ENCODE results near the gene OLIG3.

The OLIG3 gene

GRCh38 chr6:137495703-137496336 is 1.6 kb upstream of the OLIG3 start:
- DNase-seq = no peak

GRCh38 chr6:137494988-137495702 is 951 bp upstream of the OLIG3 start:
- DNase-seq = no peak

GRCh38 chr6:137493218-137494038 is 766 bp downstream of the OLIG3 start:
- DNase-seq = no peak

DNA sequence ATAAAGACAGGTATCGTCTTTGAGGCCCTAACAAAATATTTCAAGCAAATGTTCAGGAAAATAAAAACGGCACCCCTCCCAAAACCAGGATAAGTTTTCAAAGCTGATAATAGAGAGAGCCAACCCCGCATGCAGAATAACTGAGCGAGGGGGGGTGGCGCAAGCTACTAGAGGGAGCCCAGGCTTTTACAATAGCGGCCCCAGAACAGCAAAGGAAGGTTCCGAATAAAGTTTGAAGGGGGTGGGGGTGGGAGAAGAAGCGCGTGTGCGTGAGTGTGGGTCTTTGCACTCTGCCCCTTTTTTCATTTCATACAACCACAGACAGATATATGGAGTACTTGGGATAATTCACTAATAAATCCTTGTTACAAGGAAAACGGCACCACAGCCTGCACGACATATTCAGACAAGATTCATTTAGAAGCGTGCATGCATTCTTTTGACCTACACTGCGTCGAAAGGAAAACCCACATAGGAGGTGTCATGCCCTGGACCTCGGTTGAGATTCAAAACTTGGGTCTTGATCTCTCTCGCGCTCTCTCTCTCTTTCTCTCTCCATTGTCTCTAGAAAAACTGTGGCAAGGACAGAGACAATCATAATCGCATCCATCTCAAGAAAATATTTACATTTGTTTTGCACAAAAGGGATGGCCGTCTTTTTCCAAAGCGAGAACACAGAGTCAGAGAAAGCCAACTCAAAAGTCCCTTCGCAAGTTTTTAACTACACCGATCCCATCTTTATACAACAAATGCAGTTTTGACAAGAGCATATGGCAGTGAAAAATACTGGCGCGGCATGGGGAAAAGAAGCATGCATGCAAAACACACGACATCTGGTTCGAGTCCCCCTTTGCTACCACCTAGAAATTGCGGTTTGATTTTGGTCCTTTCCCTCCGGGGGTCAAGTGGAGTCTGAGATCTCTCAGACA is 1.6 kb downstream of the OLIG3 start:
- no peak for DNase-seq

DNA sequence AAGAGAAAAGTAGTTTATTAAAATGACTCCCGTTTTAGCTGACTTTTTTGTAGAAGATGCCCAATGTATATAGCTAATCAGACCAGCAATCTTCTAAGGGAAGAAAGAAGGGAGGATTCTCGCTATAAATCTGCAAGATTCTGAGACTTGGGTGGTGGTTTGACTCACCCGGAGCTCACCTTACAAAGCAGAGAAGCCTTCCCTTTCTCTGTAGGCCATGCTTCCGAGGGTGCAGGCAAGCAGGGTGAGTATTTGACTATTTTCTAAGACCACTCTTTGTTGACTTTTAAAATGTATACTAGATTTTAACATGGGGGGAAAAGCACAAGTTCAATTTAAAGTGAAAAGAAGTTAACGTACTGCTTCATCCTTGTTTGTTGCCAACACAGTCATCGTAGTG is 2.7 kb downstream of the OLIG3 start:
- no peak for DNase-seq

DNA sequence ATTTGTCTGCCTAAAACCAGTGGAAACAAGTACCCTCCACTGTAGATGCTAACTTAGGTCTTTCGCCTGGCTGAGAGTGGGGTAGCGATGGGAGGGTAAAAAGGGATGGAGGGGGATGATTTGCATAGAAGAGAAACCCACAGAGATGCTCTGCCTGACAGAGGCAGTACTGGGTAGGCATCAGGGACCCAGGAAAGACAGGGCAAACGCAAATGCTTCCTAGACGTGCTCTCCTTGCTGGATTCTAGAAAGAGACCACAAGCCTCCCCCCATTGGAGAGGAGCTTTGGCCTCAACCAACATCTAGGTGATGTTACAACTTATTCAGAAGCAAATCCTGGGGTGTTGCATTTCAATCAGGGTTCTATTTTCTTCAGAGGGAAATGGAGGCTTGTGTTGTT is 3.2 kb downstream of the OLIG3 start:
- DNase-seq = no peak

GRCh38 chr6:137490006-137490905 is 3.9 kb downstream of the OLIG3 start:
- no peak for DNase-seq

DNA sequence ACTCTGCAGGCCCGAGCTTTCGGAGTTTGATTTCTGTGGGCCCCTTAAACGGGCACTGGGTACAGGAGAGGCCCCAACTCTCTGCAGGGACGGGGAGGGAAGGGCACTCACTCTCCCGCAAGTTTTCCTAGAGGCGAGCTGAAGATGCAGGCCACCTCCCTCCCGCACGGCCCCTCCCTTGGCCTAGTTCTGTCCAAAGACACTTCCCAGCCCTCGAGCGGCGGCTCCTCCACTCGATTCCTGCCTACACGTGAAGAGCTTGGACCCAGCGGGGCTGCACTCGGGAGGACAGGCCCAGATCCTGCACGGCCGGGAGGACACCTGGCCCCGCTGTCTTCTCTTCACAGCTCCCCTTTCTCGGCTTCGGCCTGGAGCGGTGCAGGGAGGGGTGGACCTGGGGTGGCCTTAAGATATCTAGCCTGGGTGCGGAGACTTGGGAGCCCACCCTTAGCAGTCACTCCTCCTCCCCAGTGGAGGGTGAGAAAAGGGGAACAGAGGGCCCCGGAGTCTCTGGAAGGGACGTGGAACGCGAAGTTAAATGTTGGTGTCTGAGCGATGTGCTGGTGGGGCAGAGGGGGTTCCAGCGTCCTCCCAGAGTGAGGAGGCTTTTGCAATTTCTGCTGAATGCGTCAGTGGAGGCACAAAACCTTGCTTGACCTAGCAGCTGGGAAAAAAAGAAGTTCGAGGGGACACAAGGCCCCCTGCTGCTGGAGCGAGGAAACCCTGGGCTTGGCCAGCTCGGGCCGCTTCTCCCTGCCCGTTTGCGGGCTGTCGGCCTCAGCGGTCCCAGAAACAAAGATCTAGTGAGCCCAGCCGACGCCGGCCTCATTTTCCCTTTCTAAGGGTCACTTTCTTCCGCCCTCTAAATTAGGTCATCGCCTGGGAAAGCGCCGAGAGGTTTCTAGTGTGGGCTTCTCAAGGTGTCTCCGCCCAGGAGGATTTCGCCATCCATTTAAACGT is 4.9 kb downstream of the OLIG3 start:
- no peak for DNase-seq

DNA sequence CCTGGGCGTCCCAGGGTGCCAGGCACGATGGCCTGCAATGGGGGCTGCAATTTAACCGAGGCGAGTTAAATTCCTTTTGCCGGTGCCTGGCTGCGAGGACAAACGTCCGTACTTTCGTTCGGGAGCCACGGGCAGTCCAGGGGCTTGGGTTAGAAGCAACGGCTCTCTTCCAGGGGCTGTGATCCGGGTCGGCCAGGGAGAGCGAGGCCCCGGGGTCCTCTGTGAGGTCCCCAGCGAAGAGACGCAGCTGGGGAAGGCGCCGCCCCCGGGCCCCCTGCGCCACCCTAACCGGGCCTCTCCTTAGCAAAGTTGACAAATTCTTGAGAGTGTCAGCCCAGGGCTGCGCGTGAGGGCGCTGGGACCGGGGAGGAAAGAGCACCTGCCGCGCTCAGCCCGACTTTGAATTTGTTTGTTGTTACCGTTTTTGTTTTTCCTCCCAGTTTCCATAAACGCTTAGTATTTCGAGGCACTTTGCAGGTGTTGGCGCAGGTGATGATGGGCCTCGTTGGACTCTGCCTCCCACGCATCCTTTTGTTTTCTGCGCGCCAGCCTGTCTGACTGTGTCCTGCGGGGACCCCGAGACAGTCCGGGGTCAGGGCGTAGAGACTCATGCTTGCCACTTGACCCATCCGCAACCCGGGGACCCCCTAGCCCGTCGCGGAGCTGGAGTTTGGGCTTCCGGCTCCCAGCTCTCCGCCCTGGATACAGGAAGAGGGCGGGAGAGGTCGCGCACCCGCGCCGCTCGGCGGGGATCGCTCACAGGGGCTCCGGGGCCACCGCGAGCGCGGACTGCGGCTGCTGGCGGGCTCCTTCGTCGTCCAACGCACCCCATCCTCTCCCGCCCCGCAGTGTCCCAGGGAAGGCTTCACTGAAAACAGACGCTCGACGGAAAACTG is 5.8 kb downstream of the OLIG3 start:
- no peak for DNase-seq

DNA sequence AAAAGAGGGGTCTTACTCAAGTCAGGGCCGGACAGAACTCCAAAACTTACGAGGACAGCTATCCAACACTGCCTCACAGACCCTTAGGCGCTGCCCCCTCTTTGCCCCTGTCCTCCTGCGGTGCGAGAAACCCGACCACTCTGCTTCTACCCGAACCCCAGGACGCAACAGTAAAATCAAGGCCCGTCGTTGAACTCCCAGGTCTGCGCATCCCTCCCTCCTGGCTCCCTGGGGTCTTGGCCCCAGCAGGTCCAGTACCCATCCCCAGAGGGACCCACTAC is 6.4 kb downstream of the OLIG3 start:
- DNase-seq = no peak

- no peak for DNase-seq
These were observed 6.9 kb downstream of the OLIG3 start for GRCh38 chr6:137487181-137487868.

- no peak for DNase-seq
These were observed 7.8 kb downstream of the OLIG3 start for GRCh38 chr6:137486416-137486815.

- no peak for DNase-seq
These were observed 13.8 kb downstream of the OLIG3 start for GRCh38 chr6:137480431-137480830.

DNA sequence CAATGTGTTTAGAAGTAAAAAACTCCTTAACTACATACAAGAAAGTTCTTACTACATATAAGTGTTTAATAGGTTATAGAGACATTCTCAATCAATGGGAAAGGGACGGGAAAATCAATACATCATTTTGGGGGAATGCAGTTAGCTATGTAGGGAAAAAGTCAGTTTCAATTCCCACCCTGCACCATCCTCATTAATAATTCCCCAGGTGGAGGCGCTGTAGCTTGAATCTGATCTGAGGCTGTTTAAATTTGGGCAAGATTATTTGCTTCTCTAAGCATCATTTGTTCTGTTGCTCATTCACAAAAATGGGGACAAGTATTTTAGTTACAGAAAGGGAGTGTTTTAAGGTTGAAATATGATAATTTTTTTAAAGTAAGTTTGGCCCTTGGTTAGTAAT is 19.1 kb downstream of the OLIG3 start:
- DNase-seq = no peak

GRCh38 chr6:137473598-137473997 is 20.6 kb downstream of the OLIG3 start:
- no peak for DNase-seq

GRCh38 chr6:137472641-137473137 is 21.5 kb downstream of the OLIG3 start:
- DNase-seq = no peak

- DNase-seq = no peak
These were observed 22.2 kb downstream of the OLIG3 start for GRCh38 chr6:137471986-137472385.

GRCh38 chr6:137471497-137471896 is 22.7 kb downstream of the OLIG3 start:
- DNase-seq = no peak

GRCh38 chr6:137467211-137467610 is 27.0 kb downstream of the OLIG3 start:
- DNase-seq = no peak
